NB4 (cell line): Measurements from ENCODE around the gene MAN1A2.
"Not testable (repeated sequence)": the region's sequence is repeated elsewhere in the genome, so short reads cannot be mapped to it uniquely, and the experiment has no call there.

Experiments
- DNase-seq: peaks from one replicate; pipeline ENCODE4 v3.0.0; 2010; ENCODE audit warnings: low read depth
- H3K4me3 ChIP-seq: one replicate; pipeline ENCODE4 v1.5.1; 2011; ENCODE audit warnings: mild to moderate bottlenecking, low read depth, low read length, moderate library complexity
- MYC ChIP-seq: IDR thresholded peaks from 2 replicates; pipeline ENCODE4 v1.6.1; 2011; ENCODE audit warnings: low read depth, low read length
- POLR2A ChIP-seq: IDR thresholded peaks from 2 replicates; pipeline ENCODE4 v1.6.1; 2011; ENCODE audit warnings: mild to moderate bottlenecking; ENCODE audit not compliant: insufficient read length; ENCODE audit errors: extremely low read depth
- TF ChIP-seq, protein P1 (sequence below): IDR thresholded peaks from 2 replicates; pipeline ENCODE4 v1.6.1; 2011; ENCODE audit warnings: low read depth, low read length
- TF ChIP-seq, protein P2 (sequence below): IDR thresholded peaks from one replicate; pipeline ENCODE4 v1.5.1; 2012; ENCODE audit warnings: low read depth, low read length

Gene MAN1A2

DNA sequence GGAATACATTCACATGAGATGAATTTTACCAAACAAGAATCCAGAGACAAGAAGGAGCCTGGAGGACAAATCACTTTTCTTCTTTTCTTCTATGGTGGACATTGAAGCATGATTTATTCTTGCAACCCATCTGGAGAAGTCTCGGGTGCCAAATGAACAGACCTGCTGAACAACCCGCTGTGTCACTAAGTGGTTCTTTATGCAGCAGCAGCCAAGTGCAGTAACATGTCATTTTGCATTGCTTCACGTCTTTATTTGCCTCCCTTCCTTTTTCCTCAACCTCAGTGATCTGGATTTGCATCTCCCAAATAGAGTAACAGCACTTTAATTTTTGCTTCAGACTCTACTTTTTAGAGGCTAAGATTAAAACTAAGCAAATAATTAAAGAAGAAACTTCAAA is 188.6 kb downstream of the MAN1A2 start:
- TF ChIP-seq, protein P1, sequence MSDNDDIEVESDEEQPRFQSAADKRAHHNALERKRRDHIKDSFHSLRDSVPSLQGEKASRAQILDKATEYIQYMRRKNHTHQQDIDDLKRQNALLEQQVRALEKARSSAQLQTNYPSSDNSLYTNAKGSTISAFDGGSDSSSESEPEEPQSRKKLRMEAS: no peak
- TF ChIP-seq POLR2A: no peak
- no peak for TF ChIP-seq MYC
- DNase-seq: no peak
- H3K4me3 ChIP-seq: no peak overlapping the region

DNA sequence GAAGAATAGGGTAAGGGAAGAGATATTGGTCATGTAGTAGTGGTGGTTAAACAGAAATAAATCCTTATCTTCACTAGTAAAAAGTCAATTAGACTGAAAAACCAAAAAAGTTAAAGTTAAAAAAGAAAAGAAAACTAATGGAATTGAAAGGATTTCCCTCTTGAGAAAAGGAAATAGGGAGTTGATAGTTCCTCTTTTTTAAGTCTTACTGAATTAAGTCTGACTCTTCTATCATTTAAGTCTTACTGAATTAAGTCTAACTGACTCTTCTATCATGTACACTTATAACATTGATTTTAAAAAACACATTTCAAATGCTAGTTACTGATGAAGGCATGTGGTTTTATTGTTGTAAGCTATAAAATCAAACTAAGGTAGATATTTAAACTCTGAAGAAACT is 189.1 kb downstream of the MAN1A2 start:
- DNase-seq: no peak
- TF ChIP-seq, protein P1: no peak
- no peak for TF ChIP-seq MYC
- TF ChIP-seq, protein P2, sequence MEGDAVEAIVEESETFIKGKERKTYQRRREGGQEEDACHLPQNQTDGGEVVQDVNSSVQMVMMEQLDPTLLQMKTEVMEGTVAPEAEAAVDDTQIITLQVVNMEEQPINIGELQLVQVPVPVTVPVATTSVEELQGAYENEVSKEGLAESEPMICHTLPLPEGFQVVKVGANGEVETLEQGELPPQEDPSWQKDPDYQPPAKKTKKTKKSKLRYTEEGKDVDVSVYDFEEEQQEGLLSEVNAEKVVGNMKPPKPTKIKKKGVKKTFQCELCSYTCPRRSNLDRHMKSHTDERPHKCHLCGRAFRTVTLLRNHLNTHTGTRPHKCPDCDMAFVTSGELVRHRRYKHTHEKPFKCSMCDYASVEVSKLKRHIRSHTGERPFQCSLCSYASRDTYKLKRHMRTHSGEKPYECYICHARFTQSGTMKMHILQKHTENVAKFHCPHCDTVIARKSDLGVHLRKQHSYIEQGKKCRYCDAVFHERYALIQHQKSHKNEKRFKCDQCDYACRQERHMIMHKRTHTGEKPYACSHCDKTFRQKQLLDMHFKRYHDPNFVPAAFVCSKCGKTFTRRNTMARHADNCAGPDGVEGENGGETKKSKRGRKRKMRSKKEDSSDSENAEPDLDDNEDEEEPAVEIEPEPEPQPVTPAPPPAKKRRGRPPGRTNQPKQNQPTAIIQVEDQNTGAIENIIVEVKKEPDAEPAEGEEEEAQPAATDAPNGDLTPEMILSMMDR: no peak
- TF ChIP-seq POLR2A: no peak
- no peak overlapping the region for H3K4me3 ChIP-seq

DNA sequence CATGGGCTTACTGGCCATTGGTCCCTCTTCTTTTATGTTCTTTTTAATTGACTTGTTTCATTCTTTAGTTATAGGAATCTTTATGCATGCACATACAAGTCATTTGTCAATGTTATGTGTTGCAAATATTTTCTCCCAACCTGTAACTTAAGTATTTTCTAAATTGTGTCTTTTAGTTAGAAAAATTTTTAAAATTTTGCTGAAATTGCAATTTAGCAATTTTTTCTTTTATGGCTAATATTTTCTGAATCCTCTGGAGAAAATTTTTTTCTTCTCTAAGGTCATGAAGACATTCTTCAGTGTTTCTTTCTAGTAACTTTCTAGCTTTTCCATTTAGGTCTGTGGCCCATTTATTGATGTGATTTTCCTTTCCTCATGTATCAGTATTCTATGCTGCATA is 189.7 kb downstream of the MAN1A2 start:
- no peak overlapping the region for H3K4me3 ChIP-seq
- DNase-seq: no peak
- TF ChIP-seq, protein P2: no peak
- TF ChIP-seq, protein P1: no peak
- TF ChIP-seq POLR2A (no peak), MYC (no peak)

DNA sequence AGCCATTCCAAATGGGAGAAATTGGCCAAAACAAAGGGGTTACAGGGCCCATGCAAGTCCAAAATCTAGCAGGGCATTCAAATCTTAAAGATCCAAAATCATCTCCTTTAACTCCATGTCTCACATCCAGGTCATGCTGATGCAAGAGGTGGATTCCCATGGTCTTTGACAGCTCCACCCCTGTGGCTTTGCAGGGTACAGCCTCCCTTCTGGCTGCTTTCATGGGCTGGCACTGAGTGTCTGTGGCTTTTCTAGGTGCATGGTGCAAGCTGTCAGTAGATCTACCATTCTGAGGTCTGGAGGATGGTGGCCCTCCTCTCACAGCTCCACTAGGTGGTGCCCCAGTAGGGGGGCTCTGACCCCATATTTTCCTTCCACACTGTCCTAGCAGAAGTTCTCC is 191.2 kb downstream of the MAN1A2 start:
- H3K4me3 ChIP-seq, DNase-seq: not testable (repeated sequence)

DNA sequence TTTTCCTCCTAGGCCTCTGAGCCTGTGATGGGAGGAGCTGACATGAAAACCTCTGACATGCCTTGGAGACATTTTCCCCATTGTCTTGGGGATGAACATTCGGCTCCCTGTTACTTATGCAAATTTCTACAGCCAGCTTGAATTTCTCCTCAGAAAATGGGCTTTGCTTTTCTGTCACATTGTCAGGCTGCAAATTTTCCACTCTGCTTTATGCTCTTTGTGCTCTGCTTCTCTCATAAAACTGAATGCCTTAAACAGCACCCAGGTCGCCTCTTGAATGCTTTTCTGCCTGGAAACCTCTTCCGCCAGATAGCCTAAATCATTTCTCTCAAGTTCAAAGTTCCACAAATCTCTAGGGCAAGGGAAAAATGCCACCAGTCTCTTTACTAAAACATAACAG is 191.9 kb downstream of the MAN1A2 start:
- TF ChIP-seq, protein P1: no peak
- TF ChIP-seq, protein P2: no peak
- no peak for TF ChIP-seq POLR2A
- TF ChIP-seq MYC: no peak
- no peak overlapping the region for H3K4me3 ChIP-seq
- no peak for DNase-seq

DNA sequence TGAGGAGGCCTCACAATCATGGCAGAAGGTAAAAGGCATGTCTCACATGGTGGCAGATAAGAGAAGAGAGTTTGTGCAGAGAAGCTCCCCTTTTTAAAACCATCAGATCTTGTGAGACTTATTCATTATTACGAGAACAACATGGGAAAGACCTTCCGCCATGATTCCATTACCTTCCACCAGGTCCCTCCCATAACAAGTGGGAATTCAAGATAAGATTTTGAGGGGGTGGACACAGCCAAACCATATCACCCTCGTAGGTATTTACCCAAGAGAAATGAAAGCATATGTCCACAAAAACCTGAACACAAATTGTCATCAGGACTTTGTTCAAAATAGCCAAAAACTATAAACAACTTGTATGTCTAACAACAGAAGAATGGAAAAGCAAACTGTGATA is 192.7 kb downstream of the MAN1A2 start:
- no peak overlapping the region for H3K4me3 ChIP-seq
- no peak for DNase-seq
- no peak for TF ChIP-seq POLR2A
- TF ChIP-seq, protein P1: no peak
- TF ChIP-seq MYC: no peak
- TF ChIP-seq, protein P2: no peak

DNA sequence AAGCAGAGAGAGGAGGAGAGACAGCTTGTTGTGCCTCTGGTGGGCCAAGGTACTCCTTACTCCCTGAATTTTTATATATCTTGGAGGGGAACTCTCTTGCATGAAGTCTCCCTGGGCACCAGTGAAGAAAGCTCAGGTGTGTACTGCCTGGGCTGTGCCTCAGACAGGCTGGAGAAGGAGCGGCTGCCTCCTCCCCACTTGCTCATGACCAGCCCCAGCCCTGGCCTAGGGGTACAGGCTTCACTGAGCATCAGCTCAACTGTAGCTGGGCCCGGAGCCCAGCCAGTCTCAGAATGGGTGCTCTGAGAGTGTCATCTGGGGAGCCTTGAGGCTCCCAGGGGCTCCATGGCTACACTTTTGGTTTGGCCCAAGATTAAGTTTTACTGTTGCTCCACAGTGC is 193.8 kb downstream of the MAN1A2 start:
- no peak overlapping the region for H3K4me3 ChIP-seq
- DNase-seq: no peak
- TF ChIP-seq, protein P2: no peak
- TF ChIP-seq POLR2A: no peak
- no peak for TF ChIP-seq MYC
- TF ChIP-seq, protein P1: no peak
